ENCODE measurements around the gene PLEKHJ1.

Gene PLEKHJ1

GRCh38 chr19:2268480-2268830 lies 32.3 kb upstream of the PLEKHJ1 start:
- Histone ChIP-seq H3K4me1 (ENCODE audit: control insufficient read depth, insufficient read depth, low read length, poor library complexity, severe bottlenecking) (peaks cover 15% of the 10 kb centered on the region), H3K36me3 (ENCODE audit: control insufficient read depth, insufficient read depth, low read length) (peaks cover 28% of the 10 kb centered on the region), H3K4me3 (ENCODE audit: extremely low read depth, insufficient read depth, low read length, poor library complexity, severe bottlenecking) (peak overlapping the region; percentile 100), H3K9me3 (ENCODE audit: control insufficient read depth, low read length) (no peaks in the 10 kb centered on the region), H3K27ac (ENCODE audit: low read depth, low read length, severe bottlenecking) (no peak overlapping the region)
- 79% methylated on average over 3 of the region's 4 CpGs for WGBS, 2 experiments (ENCODE audit: insufficient coverage in 2 of 2)

- 79 to 90% methylated on average over 11 to 14 of the region's 18 CpGs for WGBS, 2 experiments (ENCODE audit: insufficient coverage in 2 of 2)
- Histone ChIP-seq H3K9me3 (ENCODE audit: control insufficient read depth, low read length) (no peaks in the 10 kb centered on the region), H3K4me3 (ENCODE audit: extremely low read depth, insufficient read depth, low read length, poor library complexity, severe bottlenecking) (no peak overlapping the region), H3K27ac (ENCODE audit: low read depth, low read length, severe bottlenecking) (no peak overlapping the region), H3K4me1 (ENCODE audit: control insufficient read depth, insufficient read depth, low read length, poor library complexity, severe bottlenecking) (peaks cover 5% of the 10 kb centered on the region), H3K36me3 (ENCODE audit: control insufficient read depth, insufficient read depth, low read length) (peaks cover 8% of the 10 kb centered on the region)
These were observed 30.3 kb upstream of the PLEKHJ1 start for GRCh38 chr19:2266183-2266993.

GRCh38 chr19:2261438-2262172 lies 25.5 kb upstream of the PLEKHJ1 start:
- no peak overlapping the region for H3K27ac ChIP-seq (ENCODE audit: low read depth, low read length, severe bottlenecking)
- peaks cover 3% of the 10 kb centered on the region for H3K4me1 ChIP-seq (ENCODE audit: control insufficient read depth, insufficient read depth, low read length, poor library complexity, severe bottlenecking)
- 93 to 94% methylated on average over 5 of the region's 7 CpGs for WGBS, 2 experiments (ENCODE audit: insufficient coverage in 2 of 2)
- H3K36me3 ChIP-seq (ENCODE audit: control insufficient read depth, insufficient read depth, low read length): no peaks in the 10 kb centered on the region
- no peaks in the 10 kb centered on the region for H3K9me3 ChIP-seq (ENCODE audit: control insufficient read depth, low read length)
- no peak overlapping the region for H3K4me3 ChIP-seq (ENCODE audit: extremely low read depth, insufficient read depth, low read length, poor library complexity, severe bottlenecking)

GRCh38 chr19:2260341-2260805 lies 24.2 kb upstream of the PLEKHJ1 start:
- no peak overlapping the region for H3K4me3 ChIP-seq (ENCODE audit: extremely low read depth, insufficient read depth, low read length, poor library complexity, severe bottlenecking)
- H3K27ac ChIP-seq (ENCODE audit: low read depth, low read length, severe bottlenecking): no peak overlapping the region
- 92% methylated on average over 7 to 11 of the region's 11 CpGs for WGBS, 2 experiments (ENCODE audit: insufficient coverage in 2 of 2)

GRCh38 chr19:2259336-2259735 lies 23.2 kb upstream of the PLEKHJ1 start:
- no peak overlapping the region for H3K4me3 ChIP-seq (ENCODE audit: extremely low read depth, insufficient read depth, low read length, poor library complexity, severe bottlenecking)
- WGBS, 2 experiments (ENCODE audit: insufficient coverage in 2 of 2): 94 to 97% methylated on average over 3 to 5 of the region's 5 CpGs
- H3K9me3 ChIP-seq (ENCODE audit: control insufficient read depth, low read length): no peaks in the 10 kb centered on the region
- no peaks in the 10 kb centered on the region for H3K4me1 ChIP-seq (ENCODE audit: control insufficient read depth, insufficient read depth, low read length, poor library complexity, severe bottlenecking)
- no peak overlapping the region for H3K27ac ChIP-seq (ENCODE audit: low read depth, low read length, severe bottlenecking)
- H3K36me3 ChIP-seq (ENCODE audit: control insufficient read depth, insufficient read depth, low read length): no peaks in the 10 kb centered on the region

More at GRCh38 chr19:2260341-2260805, 24.2 kb upstream of the PLEKHJ1 start:
- no peaks in the 10 kb centered on the region for H3K36me3 ChIP-seq (ENCODE audit: control insufficient read depth, insufficient read depth, low read length)
- H3K4me1 ChIP-seq (ENCODE audit: control insufficient read depth, insufficient read depth, low read length, poor library complexity, severe bottlenecking): no peaks in the 10 kb centered on the region
- no peaks in the 10 kb centered on the region for H3K9me3 ChIP-seq (ENCODE audit: control insufficient read depth, low read length)

- WGBS, 2 experiments (ENCODE audit: insufficient coverage in 2 of 2): 90 to 93% methylated on average over 17 to 22 of the region's 24 CpGs
These were observed 20.0 kb upstream of the PLEKHJ1 start, which contains the start of gene JSRP1 for GRCh38 chr19:2255982-2256685. TSS of gene JSRP1 (minus strand) at chr19:2256417. CDS start at chr19:2255314, 1,103 bp downstream.

GRCh38 chr19:2255112-2255845 lies 19.1 kb upstream of the PLEKHJ1 start:
- Histone ChIP-seq H3K36me3 (ENCODE audit: control insufficient read depth, insufficient read depth, low read length) (no peaks in the 10 kb centered on the region), H3K4me1 (ENCODE audit: control insufficient read depth, insufficient read depth, low read length, poor library complexity, severe bottlenecking) (peaks cover 3% of the 10 kb centered on the region), H3K4me3 (ENCODE audit: extremely low read depth, insufficient read depth, low read length, poor library complexity, severe bottlenecking) (no peak overlapping the region), H3K9me3 (ENCODE audit: control insufficient read depth, low read length) (no peaks in the 10 kb centered on the region), H3K27ac (ENCODE audit: low read depth, low read length, severe bottlenecking) (no peak overlapping the region)
- WGBS, 2 experiments (ENCODE audit: insufficient coverage in 2 of 2): 96% methylated on average over 11 to 16 of the region's 16 CpGs

More at GRCh38 chr19:2255982-2256685, 20.0 kb upstream of the PLEKHJ1 start, which contains the start of gene JSRP1:
- H3K27ac ChIP-seq (ENCODE audit: low read depth, low read length, severe bottlenecking): no peak within 1 kb of the TSS
- H3K36me3 ChIP-seq (ENCODE audit: control insufficient read depth, insufficient read depth, low read length): no peaks in the 10 kb centered on the region
- peaks cover 3% of the 10 kb centered on the region for H3K4me1 ChIP-seq (ENCODE audit: control insufficient read depth, insufficient read depth, low read length, poor library complexity, severe bottlenecking)
- H3K4me3 ChIP-seq (ENCODE audit: extremely low read depth, insufficient read depth, low read length, poor library complexity, severe bottlenecking): no peak within 1 kb of the TSS
- H3K9me3 ChIP-seq (ENCODE audit: control insufficient read depth, low read length): no peaks in the 10 kb centered on the region

GRCh38 chr19:2254064-2254872 lies 18.1 kb upstream of the PLEKHJ1 start:
- WGBS, 2 experiments (ENCODE audit: insufficient coverage in 2 of 2): 39 to 58% methylated on average over 12 to 17 of the region's 20 CpGs
- H3K4me3 ChIP-seq (ENCODE audit: extremely low read depth, insufficient read depth, low read length, poor library complexity, severe bottlenecking): no peak overlapping the region
- H3K27ac ChIP-seq (ENCODE audit: low read depth, low read length, severe bottlenecking): no peak overlapping the region
- H3K9me3 ChIP-seq (ENCODE audit: control insufficient read depth, low read length): no peaks in the 10 kb centered on the region
- H3K36me3 ChIP-seq (ENCODE audit: control insufficient read depth, insufficient read depth, low read length): no peaks in the 10 kb centered on the region
- H3K4me1 ChIP-seq (ENCODE audit: control insufficient read depth, insufficient read depth, low read length, poor library complexity, severe bottlenecking): peaks cover 3% of the 10 kb centered on the region

GRCh38 chr19:2253106-2254063 lies 17.3 kb upstream of the PLEKHJ1 start:
- Histone ChIP-seq H3K9me3 (ENCODE audit: control insufficient read depth, low read length) (no peaks in the 10 kb centered on the region), H3K4me3 (ENCODE audit: extremely low read depth, insufficient read depth, low read length, poor library complexity, severe bottlenecking) (peak overlapping the region; percentile 12), H3K4me1 (ENCODE audit: control insufficient read depth, insufficient read depth, low read length, poor library complexity, severe bottlenecking) (peaks cover 3% of the 10 kb centered on the region), H3K36me3 (ENCODE audit: control insufficient read depth, insufficient read depth, low read length) (peaks cover 4% of the 10 kb centered on the region), H3K27ac (ENCODE audit: low read depth, low read length, severe bottlenecking) (no peak overlapping the region)
- 7 to 8% methylated on average over 66 to 71 of the region's 77 CpGs for WGBS, 2 experiments (ENCODE audit: insufficient coverage in 2 of 2)
